GM19043 (cell line): ENCODE results near the gene MRPS6.

Experiments
- ATAC-seq: cut with Tn5 transposase; IDR thresholded peaks from one replicate; pipeline ENCODE4 v1.9.1; 2021; ENCODE audit warnings: low read depth; ENCODE audit not compliant: unreplicated experiment

MRPS6 gene

GRCh38 chr21:34129901-34130715 is 56.7 kb downstream of the MRPS6 start:
- no peak for ATAC-seq

DNA sequence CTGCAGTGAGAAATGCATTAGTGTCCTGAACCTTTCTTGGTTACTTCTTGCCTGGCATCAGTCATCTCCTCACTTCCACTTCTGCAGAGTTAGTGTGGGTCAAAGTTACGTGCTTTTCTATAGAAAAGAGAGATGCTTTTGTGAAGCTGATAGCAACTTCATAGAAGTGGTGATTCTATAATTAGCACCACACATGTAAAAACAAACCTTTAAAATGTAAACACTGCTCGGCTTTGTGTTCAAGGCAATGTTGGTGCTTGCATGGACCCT is 57.3 kb downstream of the MRPS6 start:
- no peak for ATAC-seq

DNA sequence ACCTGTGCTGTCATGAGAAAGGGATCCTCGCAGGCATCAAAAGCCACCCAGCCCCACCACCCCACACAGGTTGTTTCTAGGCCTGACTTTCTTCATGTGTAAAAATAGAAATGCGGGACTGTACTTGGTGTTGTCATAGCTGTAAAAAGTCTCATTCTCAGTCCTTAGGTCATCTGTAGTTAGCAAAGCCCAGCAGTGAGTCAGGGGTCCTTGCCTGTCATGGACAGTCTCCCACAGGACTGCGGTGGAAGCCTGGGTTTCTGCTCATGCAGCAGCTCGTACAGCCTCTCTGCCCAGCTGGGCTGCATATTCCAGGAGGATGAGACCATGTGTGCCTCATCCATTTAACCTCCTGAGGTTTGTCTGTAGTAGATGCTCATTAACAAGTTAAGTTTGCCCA is 58.2 kb downstream of the MRPS6 start:
- ATAC-seq = no peak

- ATAC-seq = no peak
These were observed 58.8 kb downstream of the MRPS6 start for GRCh38 chr21:34132202-34132601.

GRCh38 chr21:34132926-34133325 is 59.5 kb downstream of the MRPS6 start:
- ATAC-seq = no peak

DNA sequence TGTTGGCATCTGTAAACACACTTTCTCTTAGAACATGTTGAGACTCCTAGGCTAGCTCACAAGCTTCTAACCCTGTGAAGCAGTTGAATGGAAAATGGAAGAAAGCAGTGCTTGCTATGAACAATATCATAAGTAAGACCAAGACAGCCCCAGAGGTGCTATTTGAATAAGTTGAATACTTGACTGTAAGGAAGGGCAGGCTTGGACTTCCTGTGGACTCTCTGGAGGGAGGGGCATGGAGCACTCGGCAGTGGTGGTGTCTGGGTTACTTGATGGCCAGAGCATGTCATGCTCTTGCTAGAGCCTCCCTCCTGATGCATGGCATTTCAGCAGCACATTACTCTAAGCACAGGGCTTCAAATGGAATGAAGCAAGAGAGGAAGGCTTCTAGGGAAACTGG is 60.0 kb downstream of the MRPS6 start:
- no peak for ATAC-seq

- no peak for ATAC-seq
These were observed 60.4 kb downstream of the MRPS6 start for GRCh38 chr21:34133802-34134201.

DNA sequence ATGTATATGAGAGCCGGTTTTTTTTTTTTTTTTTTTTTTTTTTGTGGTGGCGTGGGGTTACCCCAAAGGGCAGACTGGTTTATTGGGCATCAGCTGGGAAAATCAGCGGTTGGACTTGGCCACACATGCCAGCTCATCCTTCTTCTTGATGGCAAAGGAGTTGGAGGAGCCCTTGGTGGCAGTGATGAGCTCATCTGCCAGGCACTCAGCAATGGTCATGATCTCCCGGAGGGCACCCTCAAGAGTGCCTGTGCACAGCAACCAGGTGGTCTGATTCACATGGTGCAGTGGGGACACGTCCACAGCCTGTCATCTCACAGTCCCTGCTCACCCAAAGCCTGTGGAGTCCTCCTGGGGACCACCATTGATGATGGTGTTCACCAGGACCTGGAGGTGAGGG is 62.0 kb downstream of the MRPS6 start:
- no peak for ATAC-seq

GRCh38 chr21:34141373-34141772 is 68.0 kb downstream of the MRPS6 start:
- no peak for ATAC-seq

- no peak for ATAC-seq
These were observed 70.4 kb downstream of the MRPS6 start for GRCh38 chr21:34143685-34144182.

- ATAC-seq = no peak
These were observed 70.8 kb downstream of the MRPS6 start for GRCh38 chr21:34144224-34144623.

- no peak for ATAC-seq
These were observed 74.5 kb downstream of the MRPS6 start for GRCh38 chr21:34147792-34148418.

DNA sequence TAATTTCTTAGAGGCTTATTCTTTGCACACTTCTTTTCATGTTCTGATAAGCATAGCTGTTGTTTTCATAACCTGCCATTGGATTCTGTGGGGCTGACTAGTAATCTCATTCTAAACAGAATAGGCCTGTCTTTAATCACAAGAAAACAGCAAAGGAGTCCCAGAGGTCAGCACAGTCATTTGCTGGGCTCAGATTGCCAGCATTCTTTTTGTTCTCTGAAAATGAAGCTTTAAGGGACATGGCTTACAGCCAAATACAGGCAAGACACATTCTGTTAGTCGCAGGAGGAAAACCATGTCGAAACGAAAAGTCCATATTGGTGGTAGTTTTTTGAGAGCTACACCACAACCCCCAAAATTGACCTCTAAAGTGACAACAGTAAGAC is 75.0 kb downstream of the MRPS6 start:
- no peak for ATAC-seq

- no peak for ATAC-seq
These were observed 75.6 kb downstream of the MRPS6 start for GRCh38 chr21:34148826-34149558.

GRCh38 chr21:34152500-34152899 is 79.1 kb downstream of the MRPS6 start:
- ATAC-seq = no peak

GRCh38 chr21:34154878-34155277 is 81.5 kb downstream of the MRPS6 start:
- no peak for ATAC-seq

DNA sequence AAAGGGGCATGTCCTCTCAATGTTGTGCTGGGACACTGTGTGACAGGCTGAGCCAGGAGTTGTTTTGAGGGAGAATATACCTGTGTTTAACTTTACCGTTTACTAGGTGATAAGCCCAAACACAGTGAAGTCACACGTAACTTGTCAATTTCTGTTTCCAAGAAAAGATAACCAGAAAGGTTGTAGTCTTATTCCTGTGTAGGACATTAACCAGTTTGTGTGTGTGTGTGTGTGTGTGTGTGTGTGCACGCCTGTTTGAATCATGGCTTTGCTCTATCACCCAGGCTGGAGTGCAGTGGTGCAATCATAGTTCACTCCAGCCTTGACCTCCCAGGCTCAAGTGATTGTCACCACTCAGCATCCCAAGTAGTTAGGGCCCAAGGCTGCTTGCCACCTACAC is 83.6 kb downstream of the MRPS6 start:
- no peak for ATAC-seq

DNA sequence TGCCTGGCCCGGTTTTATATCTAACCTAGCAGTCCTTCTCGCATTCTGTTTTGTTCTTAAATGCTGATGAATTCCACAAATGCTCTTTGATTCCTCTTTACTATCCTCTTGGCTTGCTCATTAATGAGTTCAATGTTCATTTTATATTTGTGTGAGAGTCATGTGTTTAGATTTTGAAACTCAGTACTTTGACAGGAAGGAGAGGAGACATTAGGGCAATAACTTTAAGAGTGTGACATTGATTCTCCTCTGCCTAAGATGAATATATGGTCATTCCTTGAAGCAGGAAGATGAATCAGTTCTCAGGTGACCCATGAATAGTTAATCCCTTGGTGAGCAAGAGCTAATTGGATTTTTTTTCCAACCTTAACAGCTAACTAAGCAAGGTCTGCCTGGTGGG is 84.1 kb downstream of the MRPS6 start:
- ATAC-seq = no peak

GRCh38 chr21:34158866-34159835 is 85.8 kb downstream of the MRPS6 start:
- ATAC-seq = no peak

DNA sequence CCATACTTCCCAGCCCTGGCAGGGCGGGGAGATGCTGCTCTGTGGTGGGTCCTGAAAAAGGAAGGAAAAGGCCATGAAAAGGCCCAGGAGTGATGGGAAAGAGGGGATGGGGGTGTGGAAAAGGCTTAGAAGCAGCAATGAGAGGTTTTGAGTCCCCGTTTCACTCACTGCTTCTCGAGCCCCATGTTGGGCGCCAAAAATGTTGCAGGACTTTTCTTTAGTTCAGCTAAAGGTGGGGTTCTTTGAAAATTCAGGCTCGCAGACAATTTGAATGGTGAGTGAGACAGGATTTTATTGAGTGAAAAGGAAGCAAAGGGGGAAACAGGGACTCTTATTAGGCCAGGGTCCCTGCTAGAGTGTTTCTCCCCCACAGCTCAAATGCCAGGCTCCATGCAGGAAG is 93.1 kb downstream of the MRPS6 start:
- ATAC-seq = no peak

GRCh38 chr21:34170886-34171285 is 97.5 kb downstream of the MRPS6 start:
- no peak for ATAC-seq
